Right lung (tissue), 5 donors: ENCODE results near the gene BACH1. TPM values are rescaled to one million over a fixed set of nuclear protein-coding genes. Genes with fewer than 3 reads are reported as not detected.
A peak's percentile ranks its signal among the peaks of the same experiment; 100 is the strongest.

Experiments used
- DNase-seq, 2 donors: peaks; one replicate each; pipeline ENCODE4 v3.0.0-alpha.2; 2013
- polyA plus RNA-seq, 5 donors: library from polyadenylated mRNA; unstranded; fragments of 120-200 nt; gene quantifications; one replicate each; pipeline versions ENCODE4 v1.2.1 to v1.2.3, GENCODE V29; 2013; ENCODE audit warnings: inconsistent platforms in 1 of 5, low replicate concordance in 1 of 5; ENCODE audit not compliant: insufficient read length in 5 of 5, insufficient read depth in 1 of 5

The BACH1 gene
- polyA plus RNA-seq, 5 donors, result 23.8 to 45.7 (median 43.5) TPM

- DNase-seq, result no peak
These were observed 10.5 kb upstream of the BACH1 start for GRCh38 chr21:29288239-29288638.

- DNase-seq, result no peak
These were observed 9.4 kb upstream of the BACH1 start for GRCh38 chr21:29289317-29289716.

GRCh38 chr21:29290240-29290639 is 8.5 kb upstream of the BACH1 start:
- no peak for DNase-seq

GRCh38 chr21:29293495-29293894 is 5.2 kb upstream of the BACH1 start:
- no peak for DNase-seq

DNA sequence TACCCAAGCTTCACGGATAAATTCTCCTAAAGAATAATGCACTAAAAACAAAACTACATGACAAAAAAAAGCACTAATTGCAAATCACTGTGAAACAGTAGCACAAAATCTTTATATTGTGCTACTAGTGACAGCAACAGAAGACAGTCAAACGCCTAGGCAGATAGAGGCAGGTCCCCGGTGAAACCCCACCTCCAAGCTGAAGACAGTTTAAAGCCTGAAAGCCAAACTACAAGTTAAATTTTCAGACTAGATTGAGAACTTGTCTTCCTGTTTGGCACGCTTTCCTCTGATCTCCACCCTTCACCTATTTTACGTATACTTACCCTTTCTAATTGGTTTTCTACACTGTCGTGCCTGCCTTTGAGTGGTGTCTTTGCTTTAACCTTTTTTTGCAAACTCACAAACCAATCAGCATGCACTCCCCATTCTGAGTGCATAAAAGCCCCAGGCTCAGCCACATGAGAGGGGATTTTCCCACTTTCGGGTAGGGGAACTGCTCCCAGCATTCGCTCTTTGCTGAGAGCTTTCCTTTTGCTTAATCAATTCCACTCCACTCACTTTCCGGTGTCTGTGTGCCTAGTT is 3.6 kb upstream of the BACH1 start:
- no peak for DNase-seq

GRCh38 chr21:29296446-29296845 is 2.3 kb upstream of the BACH1 start:
- DNase-seq, result no peak

GRCh38 chr21:29297483-29298347 is 1.0 kb upstream of the BACH1 start:
- DNase-seq, result no peak

GRCh38 chr21:29299046-29299915 is 559 bp downstream of the BACH1 start:
- DNase-seq, result peak; percentile 64 to 67

GRCh38 chr21:29299916-29300806 is 1.4 kb downstream of the BACH1 start:
- peak; percentile 39 to 42 for DNase-seq

DNA sequence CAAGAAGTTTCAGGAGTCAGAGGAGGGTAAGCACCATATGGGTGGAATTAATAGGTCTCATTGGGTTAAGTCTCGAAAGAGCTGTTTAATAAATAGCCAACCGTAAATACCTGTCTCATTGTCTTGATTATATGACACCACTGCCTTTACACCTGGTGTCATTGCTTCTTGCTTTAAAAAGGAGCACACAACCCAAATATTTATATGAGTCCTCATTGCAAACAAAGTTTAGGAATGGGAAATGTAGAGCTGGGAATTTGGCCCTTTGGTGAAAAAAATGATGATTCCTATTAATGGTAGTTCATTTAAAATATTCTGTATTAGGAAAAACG is 2.1 kb downstream of the BACH1 start:
- no peak for DNase-seq

- no peak for DNase-seq
These were observed 3.0 kb downstream of the BACH1 start for GRCh38 chr21:29301691-29302090.

GRCh38 chr21:29302359-29302875 is 3.7 kb downstream of the BACH1 start:
- no peak for DNase-seq

GRCh38 chr21:29303288-29303687 is 4.6 kb downstream of the BACH1 start:
- no peak for DNase-seq

DNA sequence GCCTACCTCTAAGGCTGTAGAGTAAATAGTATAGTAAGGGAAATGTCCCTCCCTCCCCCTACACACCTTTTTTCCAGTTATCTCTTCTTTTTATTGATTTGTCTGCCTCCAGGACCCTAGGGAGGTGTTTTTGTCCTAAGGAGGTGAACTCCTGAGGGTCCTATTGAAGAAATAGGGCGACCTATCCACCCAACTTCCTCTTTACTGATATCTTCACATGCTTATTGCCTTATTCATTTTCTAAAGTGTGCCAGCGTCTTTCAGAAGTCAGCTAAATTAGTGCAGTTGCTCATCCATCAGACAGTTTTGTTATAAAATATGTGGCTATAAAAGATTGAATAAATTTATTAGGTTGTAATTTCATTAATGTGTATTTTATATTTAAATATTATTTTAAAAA is 5.9 kb downstream of the BACH1 start:
- no peak for DNase-seq

DNA sequence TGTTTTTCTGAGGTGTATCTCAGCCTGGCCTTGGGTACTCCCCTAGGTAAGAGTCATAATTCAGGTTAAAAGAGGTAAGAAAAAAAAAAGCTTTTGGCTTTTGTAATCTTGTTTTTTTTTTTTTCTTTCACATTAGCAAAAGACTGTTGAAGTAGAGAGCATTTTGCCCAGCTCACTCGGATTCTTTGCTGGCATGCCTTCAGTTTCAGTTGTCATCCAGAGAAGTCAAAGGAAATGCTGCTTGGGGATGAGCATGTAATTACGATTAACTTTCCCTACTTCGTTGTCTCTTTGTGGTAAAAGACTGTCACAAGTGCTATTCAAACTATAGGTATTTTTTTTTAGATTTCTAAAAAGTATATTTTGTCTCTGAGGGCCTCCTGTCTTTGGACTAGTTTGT is 6.3 kb downstream of the BACH1 start:
- DNase-seq, result no peak

DNA sequence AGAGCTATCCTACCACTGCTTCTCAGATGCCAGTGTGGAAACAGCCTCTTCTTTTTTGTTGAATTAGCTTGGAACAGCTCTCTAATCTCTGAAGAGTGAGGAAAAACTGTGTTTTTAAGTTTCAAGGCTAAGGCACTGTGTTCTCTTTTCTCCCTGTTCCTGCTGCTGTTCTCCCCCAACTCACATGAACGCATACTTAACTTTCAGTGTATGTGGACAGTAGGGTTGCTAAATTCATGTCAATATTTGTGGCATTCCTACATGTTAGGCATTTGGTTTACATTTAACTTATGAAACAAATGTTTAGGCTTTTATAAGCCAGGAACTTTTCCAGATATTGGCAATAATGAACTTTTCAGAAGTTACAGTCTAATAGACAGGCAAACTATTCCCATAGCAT is 6.8 kb downstream of the BACH1 start:
- DNase-seq, result no peak

GRCh38 chr21:29306920-29307319 is 8.2 kb downstream of the BACH1 start:
- DNase-seq, result no peak

- DNase-seq, result no peak
These were observed 9.2 kb downstream of the BACH1 start for GRCh38 chr21:29307718-29308455.

- no peak for DNase-seq
These were observed 9.7 kb downstream of the BACH1 start for GRCh38 chr21:29308456-29308783.

DNA sequence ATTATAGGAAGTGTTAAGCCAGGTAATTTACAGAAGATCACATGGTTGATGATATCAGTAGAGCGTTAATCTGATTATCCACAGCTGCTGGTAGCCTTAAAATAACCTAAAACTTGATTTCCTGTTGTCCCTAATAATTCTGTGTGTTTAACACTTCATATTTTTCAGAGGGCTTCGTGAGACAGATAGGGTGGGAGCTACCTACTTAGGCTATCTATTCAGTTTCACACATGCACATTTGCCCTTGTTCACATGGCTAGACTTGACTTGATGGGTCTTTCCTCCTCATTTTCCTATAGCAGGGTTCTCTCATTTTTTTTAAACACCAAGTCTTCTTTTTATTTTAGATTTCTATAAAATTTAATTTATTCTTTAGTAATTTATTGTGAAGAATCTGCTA is 11.0 kb downstream of the BACH1 start:
- no peak for DNase-seq

- DNase-seq, result no peak
These were observed 13.1 kb downstream of the BACH1 start for GRCh38 chr21:29311802-29312201.
